Measurements from ENCODE around the gene TTBK2. TPM values are rescaled to one million over a fixed set of nuclear protein-coding genes. Genes with fewer than 3 reads are reported as not detected.

The TTBK2 gene
- total RNA-seq, 2 experiments from 2014 or later: 14.2 to 20.8 TPM

DNA sequence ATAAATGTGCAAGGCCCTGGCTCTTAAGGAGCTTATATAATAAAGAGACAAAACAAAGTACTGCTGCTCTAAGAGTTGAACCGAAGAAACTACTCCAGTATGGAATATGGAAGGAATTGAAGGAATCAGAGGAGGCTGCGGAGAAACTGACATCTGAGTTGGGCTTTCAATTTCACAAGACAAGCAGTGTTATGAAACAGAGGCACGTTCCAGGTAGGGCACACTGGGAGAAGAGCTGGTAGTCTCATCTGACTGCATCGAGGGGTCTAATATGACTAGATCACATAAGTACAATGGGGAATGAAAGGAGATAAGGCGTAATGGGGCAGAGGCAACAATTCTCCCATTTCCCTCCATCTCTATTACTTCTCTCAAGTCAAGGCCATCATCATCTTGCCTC lies 115.3 kb downstream of the TTBK2 start:
- Histone ChIP-seq H3K36me3 (ENCODE audit: insufficient read depth, low read length) (peaks cover 4% of the 10 kb centered on the region; the same call in 1 of the 2 replicates), H3K9me3 (ENCODE audit: low read length) (no peaks in the 10 kb centered on the region), H3K9me2 (ENCODE audit: insufficient read depth, low read length) (no peaks in the 10 kb centered on the region), H4K20me1 (ENCODE audit: insufficient read depth, low read length) (no peaks in the 10 kb centered on the region), H3K4me2 (ENCODE audit: low read length) (no peak overlapping the region), H3K4me3 (ENCODE audit: low read depth, low read length, poor library complexity, severe bottlenecking) (no peak overlapping the region), H3K79me2 (ENCODE audit: insufficient read depth, low read depth, low read length) (no peaks in the 10 kb centered on the region), H3K4me1 (ENCODE audit: insufficient read depth, low read length, poor library complexity, severe bottlenecking) (no peaks in the 10 kb centered on the region), H2AFZ (ENCODE audit: low read length) (no peak overlapping the region), H3K27ac (ENCODE audit: low read depth, low read length, poor library complexity, severe bottlenecking) (no peak overlapping the region)
- no TSS peak for BruUV-seq (replicated peaks)
- no peak for DNase-seq (ENCODE audit: low spot score)
- CTCF ChIA-PET (ENCODE audit: unreplicated experiment): interaction anchor here (1.0 kb wide), 1 partner anchor 12 kb away, joined by 3 read pairs; no protein-coding TSS in a partner anchor
- intact Hi-C loops (cut with micrococcal nuclease; ENCODE audit: unreplicated experiment): no loop called here
- POLR2A ChIA-PET: no interaction called here
- TF ChIP-seq EZH2phosphoT487 (IDR thresholded peaks at IDR 0.05; ENCODE audit: borderline replicate concordance, low read depth, low read length) (no peak), CTCF (conservative IDR thresholded peaks at IDR 0.05; ENCODE audit: low read length) (no peak)

DNA sequence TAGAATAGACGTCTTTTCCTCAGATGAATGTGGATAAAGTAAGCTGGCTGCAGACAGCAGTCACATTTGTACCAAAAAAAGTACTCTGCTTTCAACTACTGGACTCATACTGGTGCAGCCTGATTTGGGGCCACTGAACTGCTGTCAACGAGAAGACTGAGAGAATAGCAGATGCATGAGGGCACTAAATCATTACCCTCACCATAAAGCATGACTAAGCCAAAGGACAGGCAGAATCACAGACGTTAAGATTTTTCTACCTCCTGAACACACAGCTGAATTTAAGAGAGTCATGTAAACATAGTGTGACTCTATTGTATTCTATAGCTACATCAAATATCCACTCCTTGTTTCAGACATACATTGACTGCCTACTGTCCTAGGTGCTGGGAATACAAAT lies 115.8 kb downstream of the TTBK2 start:
- Histone ChIP-seq H3K4me1 (ENCODE audit: insufficient read depth, low read length, poor library complexity, severe bottlenecking) (no peaks in the 10 kb centered on the region), H3K9me2 (ENCODE audit: insufficient read depth, low read length) (no peaks in the 10 kb centered on the region), H3K9me3 (ENCODE audit: low read length) (no peaks in the 10 kb centered on the region), H3K4me3 (ENCODE audit: low read depth, low read length, poor library complexity, severe bottlenecking) (no peak overlapping the region), H2AFZ (ENCODE audit: low read length) (no peak overlapping the region), H3K36me3 (ENCODE audit: insufficient read depth, low read length) (no peaks in the 10 kb centered on the region), H4K20me1 (ENCODE audit: insufficient read depth, low read length) (no peaks in the 10 kb centered on the region), H3K79me2 (ENCODE audit: insufficient read depth, low read depth, low read length) (no peaks in the 10 kb centered on the region), H3K27ac (ENCODE audit: low read depth, low read length, poor library complexity, severe bottlenecking) (no peak overlapping the region), H3K4me2 (ENCODE audit: low read length) (no peak overlapping the region)
- no peak for DNase-seq (ENCODE audit: low spot score)
- TF ChIP-seq CTCF (conservative IDR thresholded peaks at IDR 0.05; ENCODE audit: low read length) (no peak), EZH2phosphoT487 (IDR thresholded peaks at IDR 0.05; ENCODE audit: borderline replicate concordance, low read depth, low read length) (no peak)
- ChIA-PET CTCF (ENCODE audit: unreplicated experiment) (interaction anchor here (1.0 kb wide), 1 partner anchor 12 kb away, joined by 3 read pairs; no protein-coding TSS in a partner anchor), POLR2A (no interaction called here)
- no TSS peak for BruUV-seq (replicated peaks)
- intact Hi-C loops (cut with micrococcal nuclease; ENCODE audit: unreplicated experiment): no loop called here

DNA sequence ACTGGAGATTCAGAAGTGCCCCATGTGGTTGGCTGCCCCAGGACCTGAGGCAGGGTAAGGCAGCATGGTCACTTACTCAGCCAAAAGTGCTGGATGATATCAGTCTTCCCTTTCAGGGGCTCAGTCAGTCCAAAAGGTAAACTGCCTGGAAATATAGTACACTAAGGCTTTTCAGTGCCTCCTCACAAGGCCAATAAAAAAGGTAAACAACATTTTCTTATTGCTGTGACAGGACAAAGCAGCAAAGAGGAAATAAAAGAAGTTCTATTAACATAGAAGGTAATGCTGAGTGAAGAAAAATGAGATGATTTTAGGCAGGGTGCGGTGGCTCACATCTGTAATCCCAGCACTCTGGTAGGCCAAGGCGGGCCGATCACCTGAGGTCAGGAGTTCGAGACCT lies 117.1 kb downstream of the TTBK2 start:
- Histone ChIP-seq H3K9me3 (ENCODE audit: low read length) (no peaks in the 10 kb centered on the region), H3K4me1 (ENCODE audit: insufficient read depth, low read length, poor library complexity, severe bottlenecking) (no peaks in the 10 kb centered on the region), H3K27ac (ENCODE audit: low read depth, low read length, poor library complexity, severe bottlenecking) (no peak overlapping the region), H2AFZ (ENCODE audit: low read length) (no peak overlapping the region), H3K4me2 (ENCODE audit: low read length) (no peak overlapping the region), H4K20me1 (ENCODE audit: insufficient read depth, low read length) (no peaks in the 10 kb centered on the region), H3K9me2 (ENCODE audit: insufficient read depth, low read length) (no peaks in the 10 kb centered on the region), H3K79me2 (ENCODE audit: insufficient read depth, low read depth, low read length) (no peaks in the 10 kb centered on the region), H3K36me3 (ENCODE audit: insufficient read depth, low read length) (no peaks in the 10 kb centered on the region), H3K4me3 (ENCODE audit: low read depth, low read length, poor library complexity, severe bottlenecking) (no peak overlapping the region)
- no peak for TF ChIP-seq EZH2phosphoT487 (IDR thresholded peaks at IDR 0.05; ENCODE audit: borderline replicate concordance, low read depth, low read length)
- TF ChIP-seq CTCF (conservative IDR thresholded peaks at IDR 0.05; ENCODE audit: low read length): no peak
- BruUV-seq (replicated peaks): no TSS peak
- no peak for DNase-seq (ENCODE audit: low spot score)
- ChIA-PET POLR2A (no interaction called here), CTCF (ENCODE audit: unreplicated experiment) (no interaction called here)
- intact Hi-C loops (cut with micrococcal nuclease; ENCODE audit: unreplicated experiment): no loop called here

Data from OCI-LY7 (cell line).